SK-N-MC (cell line): Measurements from ENCODE around the gene IMPG2.

Source experiments
- EZH2 ChIP-seq: fragments of 200-600 bp; sonication (generic); IDR thresholded peaks from one replicate; pipeline ENCODE4 v1.6.1; 2017; ENCODE audit warnings: antibody characterized with exemption
- FOXP2 ChIP-seq: optimal IDR thresholded peaks from 2 replicates; pipeline ENCODE3; 2011; ENCODE audit warnings: mild to moderate bottlenecking, moderate library complexity; ENCODE audit not compliant: insufficient read depth; ENCODE audit errors: extremely low read length, control extremely low read depth
- POLR2AphosphoS5 ChIP-seq: IDR thresholded peaks from 2 replicates; pipeline ENCODE4 v1.6.1; 2012; ENCODE audit warnings: mild to moderate bottlenecking, low read depth, low read length, borderline replicate concordance

GRCh38 chr3:101240719-101241399 is 79.5 kb downstream of the IMPG2 start:
- no peak for TF ChIP-seq EZH2
- TF ChIP-seq POLR2AphosphoS5, result no peak
- TF ChIP-seq FOXP2, result no peak
